GM19467 (cell line): Measurements from ENCODE around the gene YARS2.

ENCODE experiments used
- ATAC-seq: cut with Tn5 transposase; IDR thresholded peaks from one replicate; pipeline ENCODE4 v1.9.1; 2021; ENCODE audit warnings: mild to moderate bottlenecking, moderate library complexity; ENCODE audit not compliant: unreplicated experiment

Gene YARS2

DNA sequence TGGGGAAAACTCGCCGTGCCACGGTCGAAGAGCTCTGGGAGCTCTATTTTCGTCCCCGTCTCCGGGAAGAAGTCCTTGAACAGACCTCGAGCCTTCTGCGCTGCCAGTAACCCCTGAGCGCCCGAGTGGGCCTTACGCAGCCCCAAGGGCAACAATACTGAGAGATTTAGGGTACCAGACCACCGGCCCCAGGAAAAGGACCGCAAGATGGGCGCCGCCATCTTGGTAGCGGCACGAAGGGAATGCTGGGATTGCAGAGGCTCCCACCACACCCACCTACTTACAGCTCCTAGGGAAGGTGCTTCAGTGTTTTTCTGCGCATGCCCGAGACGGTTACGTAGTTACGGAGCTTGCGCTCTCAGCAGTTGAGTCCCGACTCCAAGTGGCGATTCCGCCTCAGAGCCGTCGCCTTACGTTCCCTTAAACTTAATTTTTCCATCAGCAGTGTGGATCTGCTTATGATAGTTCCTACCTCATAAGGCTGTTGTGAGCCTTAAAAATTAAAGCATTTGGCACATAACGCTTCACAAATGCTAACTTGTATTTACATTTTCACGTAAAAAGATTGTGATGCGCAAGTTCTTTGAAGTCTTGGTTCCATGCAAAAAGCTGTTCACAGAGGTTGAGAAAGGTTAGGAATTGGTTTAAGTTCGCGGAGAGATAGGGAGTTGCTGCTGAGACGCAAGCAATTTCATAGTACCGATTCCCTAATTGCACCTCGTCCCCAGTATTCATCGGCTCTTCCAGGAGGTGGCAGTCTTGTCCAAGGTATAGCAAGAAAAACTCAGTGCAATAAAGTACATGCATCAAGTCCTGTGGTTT lies at the start of gene YARS2:
YARS2 (minus strand) TSS at position 244 of the 822 bp plus-strand sequence; CDS start at position 221, 23 bp downstream.
- peak; percentile 89 for ATAC-seq

DNA sequence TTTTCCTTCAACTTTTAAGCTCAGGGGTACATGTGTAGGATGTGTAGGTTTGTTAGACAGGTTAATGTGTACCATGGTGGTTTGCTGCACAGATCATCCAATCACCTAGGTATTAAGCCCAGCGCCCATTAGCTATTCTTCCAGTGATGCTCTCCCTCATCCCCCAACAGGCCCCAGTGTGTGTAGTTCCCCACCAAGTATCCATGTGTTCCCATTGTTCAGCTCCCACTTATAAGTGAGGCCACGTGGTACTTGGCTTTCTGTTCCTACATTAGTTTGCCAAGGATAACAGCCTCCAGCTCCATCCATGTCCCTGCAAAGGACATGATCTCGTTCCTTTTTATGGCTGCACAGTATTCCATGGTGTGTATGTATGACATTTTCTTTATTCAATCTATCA lies 48.6 kb upstream of the YARS2 start:
- no peak for ATAC-seq

DNA sequence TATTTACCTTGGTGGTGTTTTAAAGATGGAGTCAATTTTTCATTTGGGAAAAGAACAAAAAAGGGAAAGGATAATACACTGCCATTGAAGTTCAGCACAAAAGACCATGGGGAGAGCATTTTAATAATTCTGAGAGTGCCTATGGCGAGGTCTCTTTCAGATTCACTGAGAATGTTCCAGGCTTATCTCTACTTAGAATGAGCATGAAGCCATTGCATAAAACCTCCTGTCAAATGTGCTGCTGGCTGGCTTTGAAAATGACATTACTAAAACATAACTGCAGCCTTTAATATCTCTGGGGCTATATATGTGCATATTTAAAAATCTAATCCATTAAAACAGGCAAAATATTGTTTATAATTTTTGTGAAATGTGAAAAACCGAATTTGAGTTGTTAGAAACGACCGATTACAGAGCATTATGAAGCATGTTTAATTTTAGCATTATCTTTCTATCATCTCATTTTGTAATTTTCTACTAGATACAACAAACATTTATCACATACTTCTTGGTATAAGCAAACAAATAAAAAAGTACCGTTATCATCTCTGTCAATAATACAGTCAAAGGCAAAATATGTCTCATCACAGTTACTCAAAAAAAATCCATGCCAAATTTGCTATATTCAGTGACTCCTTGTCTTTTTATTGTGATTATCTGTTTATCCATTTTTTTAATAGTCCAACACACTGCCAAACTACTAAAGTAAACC lies 45.7 kb upstream of the YARS2 start:
- no peak for ATAC-seq

DNA sequence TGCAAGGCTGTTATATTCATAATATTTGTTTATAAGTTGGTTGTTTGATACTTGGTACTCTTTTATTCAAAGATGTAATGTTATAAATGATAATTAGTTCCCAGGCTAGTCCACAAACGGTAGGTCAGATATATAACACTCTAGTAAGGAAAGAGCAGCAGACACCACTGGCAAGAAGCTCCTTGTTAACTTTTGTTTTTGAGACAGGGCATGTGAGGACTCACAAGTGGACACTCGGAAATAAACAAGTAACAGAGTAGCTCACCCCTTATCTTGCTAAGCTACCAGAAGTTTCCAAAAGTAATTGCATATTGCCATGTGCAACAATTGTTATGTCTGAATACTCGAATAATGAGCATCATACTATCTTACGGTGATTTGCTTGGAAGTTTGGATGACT lies 38.6 kb upstream of the YARS2 start:
- no peak for ATAC-seq

DNA sequence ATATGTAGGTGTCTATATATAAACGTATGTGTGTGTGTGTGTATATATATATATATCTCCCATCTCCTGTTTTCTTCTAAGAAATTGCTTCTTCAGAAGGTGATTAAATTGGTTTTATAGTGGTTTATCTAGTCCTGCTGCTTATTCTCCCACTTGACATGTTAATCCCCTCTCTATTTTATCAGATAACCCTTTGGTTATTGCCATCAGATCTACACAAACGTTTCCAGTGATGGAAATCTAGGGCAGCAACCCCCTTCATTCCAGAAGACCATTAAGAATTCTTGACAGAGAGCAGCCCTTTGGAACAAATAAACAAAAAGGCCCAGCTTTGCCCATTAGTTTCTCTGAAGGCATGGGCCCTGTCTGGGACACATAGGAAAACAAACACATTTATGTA lies 34.2 kb upstream of the YARS2 start:
- no peak for ATAC-seq

DNA sequence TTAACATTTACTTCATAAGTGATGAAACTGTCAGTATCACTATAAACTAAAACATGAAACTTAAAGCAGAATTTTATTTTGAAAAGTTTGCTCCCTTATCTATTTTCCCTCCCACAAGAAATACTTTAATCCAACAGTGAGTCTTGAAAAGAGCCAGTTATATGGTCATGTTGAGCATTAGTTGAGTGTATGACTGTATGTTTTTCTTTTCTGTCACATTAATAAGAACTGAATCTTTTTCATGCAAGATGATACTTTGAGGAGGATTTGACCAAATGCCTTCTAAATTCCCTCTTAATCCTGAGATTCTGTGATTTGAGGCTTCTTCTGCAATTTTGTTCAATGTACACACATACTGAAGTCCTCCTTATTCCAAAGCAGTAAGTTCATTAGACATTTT lies 33.7 kb upstream of the YARS2 start:
- ATAC-seq, result no peak

DNA sequence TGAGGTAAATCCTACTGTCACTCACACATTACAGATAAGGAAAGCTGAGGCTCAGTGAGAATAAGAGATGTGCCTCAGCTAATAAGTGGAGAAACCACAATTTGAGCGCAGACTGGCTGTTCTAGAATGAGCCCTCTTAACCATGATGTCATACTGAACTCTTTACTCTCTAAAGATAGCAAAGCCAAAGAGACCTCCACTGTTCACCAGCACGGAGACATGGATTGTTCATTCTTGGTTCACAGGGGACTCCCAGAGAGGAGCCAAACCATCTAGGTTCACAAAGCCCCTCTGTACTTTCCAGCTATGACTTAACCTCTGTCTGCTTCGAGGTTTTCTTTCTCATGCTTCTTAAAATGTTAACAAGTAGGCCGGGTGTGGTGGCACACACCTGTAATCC lies 32.7 kb upstream of the YARS2 start:
- ATAC-seq, result no peak

DNA sequence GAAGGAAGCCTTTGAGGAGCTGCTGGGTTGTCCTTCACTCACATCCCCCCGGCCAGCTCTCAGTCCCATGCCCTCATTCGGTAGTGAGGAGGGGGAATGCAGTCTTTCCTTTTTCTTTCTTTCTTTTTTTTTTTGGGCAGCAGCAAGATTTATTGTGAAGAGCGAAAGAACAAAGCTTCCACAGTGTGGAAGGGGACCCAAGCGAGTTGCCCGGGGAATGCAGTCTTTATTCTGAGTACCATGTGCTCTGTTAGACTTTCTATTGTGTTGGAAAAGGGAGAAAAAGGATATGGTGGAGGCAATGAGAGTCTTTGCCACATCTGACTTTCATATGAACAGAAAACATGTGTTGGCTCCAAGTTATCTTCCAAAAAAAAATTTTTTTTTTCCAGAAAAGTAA lies 29.9 kb upstream of the YARS2 start:
- ATAC-seq, result no peak

DNA sequence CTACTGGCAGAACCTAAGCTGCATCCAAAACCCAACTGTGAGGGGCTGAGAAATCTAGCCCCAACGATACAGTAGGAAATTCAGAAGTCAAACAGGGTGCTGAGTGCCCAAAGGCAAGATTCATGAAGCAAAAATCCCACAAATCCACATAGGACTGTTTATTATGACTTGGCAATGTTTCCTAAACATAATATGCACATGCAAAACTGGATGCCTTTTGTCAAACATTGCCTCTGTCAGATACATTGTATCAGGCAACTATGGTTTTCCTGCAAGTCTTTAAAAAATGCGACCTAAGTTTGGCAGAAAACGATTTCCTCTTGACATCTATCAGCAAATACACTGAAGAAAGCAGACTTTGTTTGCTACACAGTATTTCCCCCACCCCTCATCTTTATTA lies 27.3 kb upstream of the YARS2 start:
- ATAC-seq, result no peak

DNA sequence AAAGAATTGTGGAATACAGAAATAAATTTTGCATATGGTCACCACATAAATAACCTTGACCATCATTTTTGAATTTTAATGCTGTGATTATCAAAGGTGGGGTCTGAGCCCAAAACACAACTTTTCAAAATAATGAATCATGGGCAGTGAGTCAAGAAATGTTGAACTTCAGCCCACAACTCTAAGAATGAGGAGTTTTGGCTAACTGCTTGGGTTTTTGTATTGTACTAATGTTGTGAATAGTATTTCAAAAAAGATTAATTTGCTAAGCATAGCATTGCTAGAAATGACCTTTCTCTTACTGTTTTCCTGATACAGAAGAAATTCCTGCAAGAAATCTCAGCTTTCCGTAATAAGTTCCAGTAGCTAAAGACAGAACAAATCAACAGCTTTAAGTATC lies 24.4 kb upstream of the YARS2 start:
- no peak for ATAC-seq

DNA sequence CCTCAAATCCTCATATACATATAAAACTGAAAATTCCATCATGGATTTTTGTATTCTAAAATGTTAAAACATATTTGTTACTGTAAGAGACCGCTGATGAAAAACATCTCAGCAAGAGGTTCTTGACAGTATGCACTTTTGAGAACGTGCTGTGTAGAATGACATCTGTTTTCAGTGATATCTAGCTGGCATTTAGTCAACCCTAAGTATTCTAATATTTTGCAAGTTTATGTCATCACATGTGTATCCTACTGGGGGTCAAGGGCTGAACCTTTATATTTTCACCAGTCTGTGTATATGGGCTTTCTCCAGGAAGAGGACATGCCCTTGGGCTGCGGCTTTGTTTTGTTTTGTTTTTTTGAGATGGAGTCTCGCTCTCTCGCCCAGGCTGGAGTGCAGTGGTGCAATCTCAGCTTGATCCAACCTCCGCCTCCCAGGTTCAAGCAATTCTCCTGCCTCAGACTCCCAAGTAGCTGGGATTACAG lies 22.0 kb upstream of the YARS2 start:
- no peak for ATAC-seq

DNA sequence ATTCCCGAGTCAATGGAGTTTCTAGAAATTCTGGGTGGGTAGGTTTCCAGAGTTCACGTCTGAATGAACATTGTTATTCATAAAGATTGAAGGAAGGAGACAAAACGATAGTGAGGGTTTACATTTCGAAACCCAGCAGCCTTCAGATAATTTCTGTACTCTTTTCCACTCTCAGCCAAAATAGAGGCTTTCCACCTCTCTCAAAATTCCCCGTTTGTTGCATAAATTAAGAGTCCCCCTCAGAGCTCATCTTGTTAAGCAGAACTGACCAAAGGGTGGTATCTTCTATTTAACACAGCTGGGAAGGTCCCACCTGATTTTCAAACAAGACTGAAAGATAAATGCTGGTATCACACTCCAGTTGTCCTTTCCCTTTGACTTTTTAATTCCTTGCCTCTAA lies 21.5 kb upstream of the YARS2 start:
- no peak for ATAC-seq

DNA sequence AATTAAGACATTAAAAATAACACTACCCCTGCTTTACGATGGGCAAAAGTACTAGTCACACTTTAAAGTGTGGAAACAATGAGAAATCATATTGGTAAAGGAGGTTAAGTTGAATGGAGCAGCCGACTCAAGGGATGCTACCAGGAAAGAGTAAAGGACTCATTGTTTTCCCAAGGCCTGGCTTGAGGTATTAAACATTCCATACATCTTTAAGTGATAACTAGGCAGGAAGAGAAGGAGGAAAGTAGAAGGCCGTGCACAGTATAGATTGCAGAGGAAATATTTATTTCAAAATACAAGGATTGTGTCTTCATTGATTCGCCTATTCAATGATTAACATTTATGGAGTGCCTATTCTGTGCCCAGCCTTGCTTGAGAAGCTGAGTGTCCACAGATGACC lies 20.6 kb upstream of the YARS2 start:
- ATAC-seq, result no peak

DNA sequence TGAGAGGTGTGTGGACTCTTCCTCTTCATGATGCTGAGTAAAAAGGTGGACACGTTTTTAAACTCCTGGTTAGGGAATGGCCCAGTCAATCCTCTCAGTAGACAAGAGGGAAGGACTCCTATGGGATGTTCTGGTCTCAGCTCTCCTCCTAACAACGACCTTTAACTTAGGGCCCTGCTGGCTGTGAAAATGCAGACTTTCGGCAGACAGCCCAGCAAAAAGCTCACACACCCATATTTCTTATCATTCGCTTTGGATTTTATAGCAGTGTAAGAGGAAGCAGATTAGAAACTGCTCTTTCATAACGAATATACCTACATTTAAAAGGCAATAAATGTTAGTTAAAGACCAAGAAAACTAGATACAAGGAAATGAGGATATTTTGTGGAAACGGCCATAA lies 18.0 kb upstream of the YARS2 start:
- no peak for ATAC-seq

DNA sequence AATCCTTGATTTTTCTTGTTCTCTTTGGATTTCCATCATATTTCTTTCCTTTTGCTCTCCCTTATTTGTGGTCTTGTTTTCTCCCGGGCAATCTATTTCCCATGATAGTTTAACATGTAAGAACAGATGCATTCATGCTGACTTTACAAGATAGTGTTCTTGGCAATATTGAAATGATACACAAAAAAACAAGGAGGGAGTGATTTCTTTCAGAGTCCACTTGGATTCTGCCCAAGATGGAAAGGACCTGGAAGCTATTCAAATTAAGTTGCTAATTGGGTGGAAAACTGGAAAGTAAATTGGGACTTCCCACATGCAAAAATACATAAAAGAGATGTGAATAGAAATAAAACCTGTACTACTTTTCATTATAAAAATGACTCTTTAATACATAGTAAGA lies 14.4 kb upstream of the YARS2 start:
- ATAC-seq, result no peak

DNA sequence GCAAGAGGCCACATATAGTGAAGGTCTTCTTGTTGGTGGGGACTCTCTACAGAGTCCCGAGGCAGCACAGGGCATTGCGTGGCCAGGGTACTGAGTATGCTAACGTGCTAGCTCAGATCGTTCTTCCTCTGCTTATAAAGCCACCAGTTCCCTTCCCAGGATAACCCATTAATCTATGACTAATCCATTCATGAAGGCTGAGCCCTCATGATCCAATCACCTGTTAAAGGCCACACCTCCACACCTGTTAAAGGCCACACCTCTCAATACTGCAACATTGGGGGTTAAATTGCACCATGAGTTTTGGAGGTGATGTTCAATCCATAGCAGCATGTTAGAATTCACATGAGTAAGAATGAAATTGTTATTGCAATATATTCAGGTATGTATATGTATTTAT lies 12.8 kb upstream of the YARS2 start:
- no peak for ATAC-seq

DNA sequence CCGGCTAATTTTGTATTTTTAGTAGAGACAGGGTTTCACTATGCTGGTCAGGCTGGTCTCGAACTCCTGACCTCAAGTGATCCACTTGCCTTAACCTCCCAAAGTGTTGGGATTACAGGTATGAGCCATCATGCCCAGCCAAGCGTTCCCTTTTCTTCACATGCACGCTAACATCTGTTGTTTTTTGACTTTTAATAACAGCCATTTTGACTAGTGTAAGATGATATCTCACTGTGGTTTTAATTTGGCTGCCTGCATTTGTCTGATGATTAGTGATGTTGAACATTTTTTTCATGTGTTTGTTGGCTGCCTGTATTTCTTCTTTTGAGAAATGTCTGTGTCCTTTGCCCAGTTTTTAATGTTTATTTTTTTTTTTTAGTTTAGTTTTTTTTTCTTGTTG lies 10.2 kb upstream of the YARS2 start:
- no peak for ATAC-seq

DNA sequence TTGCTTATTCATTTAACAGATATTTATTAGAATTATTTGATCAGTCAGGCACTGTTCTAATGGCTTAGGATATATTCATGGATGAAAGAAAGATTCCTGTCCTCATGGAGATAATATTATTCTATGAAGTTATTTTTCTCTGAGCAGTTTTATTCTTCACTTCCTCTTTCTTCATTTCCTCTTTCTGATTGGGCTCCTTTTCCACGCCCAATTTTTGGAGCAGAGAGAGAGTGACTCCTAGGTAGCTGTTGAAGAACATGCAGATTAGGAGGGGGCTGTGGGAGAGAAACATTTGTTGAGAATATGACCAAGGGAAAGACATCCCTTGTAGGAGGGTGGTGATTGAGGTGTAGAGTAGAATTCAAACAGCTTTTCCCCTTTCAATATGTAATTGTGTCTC lies 6.0 kb upstream of the YARS2 start:
- ATAC-seq, result no peak

DNA sequence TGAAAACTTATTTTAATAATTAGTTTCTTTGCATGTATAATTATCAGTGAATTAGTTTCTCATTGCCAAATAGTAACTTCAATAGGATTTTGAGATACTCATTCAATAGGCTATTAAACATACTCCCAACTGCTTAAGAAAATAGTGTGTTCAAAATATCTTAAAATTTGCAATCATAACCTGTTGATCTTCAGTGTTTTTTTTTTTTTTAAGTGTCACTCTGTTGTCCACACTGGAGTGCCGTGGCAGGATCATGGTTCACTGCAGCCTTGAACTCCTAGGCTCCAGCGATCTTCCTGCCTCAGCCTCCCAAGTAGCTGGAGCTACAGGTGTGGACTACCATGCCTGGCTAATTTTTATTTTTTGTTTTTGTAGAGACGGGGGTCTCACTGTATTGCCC lies 1.5 kb upstream of the YARS2 start:
- ATAC-seq, result no peak

DNA sequence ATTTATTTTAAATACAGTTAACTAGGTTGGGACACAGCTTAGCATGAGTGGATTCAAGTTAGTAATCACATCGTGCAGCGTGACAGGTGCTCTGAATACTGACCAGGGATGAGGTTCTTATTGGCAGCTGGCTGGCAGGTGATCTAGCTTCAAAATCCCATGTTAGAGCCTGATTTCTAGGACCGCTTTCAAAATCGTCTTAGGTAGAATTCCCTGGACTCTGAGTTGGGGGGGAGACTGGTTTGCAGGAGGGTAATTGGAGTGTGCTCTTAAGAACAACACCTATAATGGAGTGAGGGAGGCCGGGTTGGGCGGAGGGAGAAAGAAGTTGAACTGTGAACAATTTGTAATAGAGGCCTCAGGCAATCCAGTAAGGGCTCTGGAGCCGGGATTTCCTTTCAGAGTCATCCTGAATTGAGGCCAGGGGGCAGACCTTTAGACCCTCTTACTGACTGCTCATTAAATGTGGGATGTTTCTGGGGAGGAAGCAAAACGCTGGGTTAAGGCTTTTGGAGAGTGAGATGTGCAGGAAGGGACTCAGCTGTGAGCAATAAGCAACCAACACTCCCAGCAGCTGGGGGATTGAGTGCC lies 874 bp upstream of the YARS2 start:
- no peak for ATAC-seq

DNA sequence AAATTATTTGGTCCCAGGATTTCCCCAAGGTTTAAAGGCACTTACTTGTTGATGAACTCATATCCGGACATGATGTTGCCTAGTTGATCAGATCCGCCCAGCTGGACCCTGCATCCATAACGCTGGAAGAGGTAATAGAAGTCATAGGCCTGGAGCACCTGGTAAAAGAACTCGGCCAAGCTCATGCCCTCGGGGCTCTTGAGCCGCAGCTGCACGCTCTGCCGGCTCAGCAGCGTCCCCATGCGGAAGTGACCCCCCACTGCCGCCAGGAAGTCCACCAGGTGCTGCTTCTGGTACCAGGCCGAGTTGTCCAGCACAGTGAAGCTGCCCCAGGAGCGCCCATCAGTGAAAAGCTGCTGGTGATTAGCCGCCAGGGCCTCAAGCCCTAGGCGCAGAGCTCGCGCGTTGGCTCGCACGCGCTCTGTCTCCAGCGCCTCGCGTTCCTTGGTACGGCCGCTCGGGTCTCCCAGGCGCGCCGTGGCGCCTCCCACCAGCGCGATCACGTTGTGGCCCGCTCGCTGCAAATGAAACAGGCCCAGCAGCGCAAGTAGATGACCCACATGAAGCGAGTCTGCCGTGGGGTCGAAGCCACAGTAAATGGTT lies 545 bp downstream of the YARS2 start:
- peak; percentile 58 for ATAC-seq

DNA sequence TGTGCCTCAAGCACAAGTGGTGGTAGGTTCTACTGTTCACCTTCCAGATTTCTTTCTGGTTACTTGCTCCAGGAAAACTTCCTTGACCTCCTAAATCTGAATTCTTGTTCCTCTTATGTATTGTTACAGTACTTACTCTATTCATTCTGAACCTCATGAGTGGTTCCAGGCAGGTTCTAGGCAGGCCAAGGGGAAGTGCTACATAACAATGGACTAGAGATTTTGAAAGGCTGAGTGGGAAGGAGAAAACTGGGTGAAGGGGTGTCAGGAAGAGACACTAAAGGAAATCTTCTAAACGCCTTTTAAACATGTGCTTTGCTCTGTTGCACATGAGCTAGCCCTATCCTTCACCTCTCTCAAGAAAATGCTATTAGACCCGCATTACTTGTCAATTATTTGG lies 1.6 kb downstream of the YARS2 start:
- no peak for ATAC-seq
